Measurements from ENCODE around the gene TMIGD1. TPM values are rescaled to one million over a fixed set of nuclear protein-coding genes. Genes with fewer than 3 reads are reported as not detected.

Gene TMIGD1
- total and polyA plus RNA-seq, 10 of the 15 experiments (the other 5 are each of a cell fraction or from before 2014, with no cell fraction given): not detected

DNA sequence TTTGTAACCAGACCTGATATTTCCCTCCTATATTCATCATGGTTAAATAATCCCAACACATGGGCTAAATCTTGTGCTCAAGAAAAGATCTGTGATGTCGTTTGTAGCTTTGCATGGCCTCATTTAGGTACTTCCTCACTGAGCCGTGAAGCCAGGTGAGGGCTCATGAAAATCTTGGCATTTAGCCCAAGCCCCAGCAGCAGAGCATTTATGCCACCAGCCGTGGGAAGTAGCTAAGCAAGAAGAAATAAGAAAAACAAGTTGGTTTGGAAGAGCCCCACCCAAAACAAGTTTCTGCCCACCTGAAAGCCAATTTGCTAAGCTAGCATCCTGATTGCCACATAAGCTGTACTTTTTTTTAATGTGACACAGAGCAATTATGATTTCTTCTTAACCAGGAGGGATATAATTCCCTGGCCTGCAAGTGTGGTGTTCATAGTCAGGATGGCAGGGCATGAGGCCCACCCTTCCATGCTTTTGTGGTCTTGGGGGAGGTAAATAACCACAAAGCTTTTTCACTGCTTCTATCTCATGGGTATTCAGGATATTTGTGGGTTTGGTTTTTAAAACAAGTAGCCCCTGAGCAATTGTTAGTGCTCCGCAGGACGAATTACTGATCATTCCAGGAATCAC is 10.5 kb downstream of the TMIGD1 start:
- 1% methylated on average over 5 of the region's 5 CpGs for WGBS (ENCODE audit: insufficient coverage, insufficient replicate concordance, low lambda C conversion rate, missing lambda C conversion rate)
- in situ Hi-C loops (cut with MboI) (no loop called here), intact Hi-C loops (cut with micrococcal nuclease; ENCODE audit: unreplicated experiment) (no loop called here)
- RAD21 ChIA-PET (ENCODE audit: unreplicated experiment): interaction anchor here (0.9 to 1.4 kb wide), 10 partner anchors 12 to 218 kb away, joined by 3 to 7 read pairs (median 4); no protein-coding TSS in a partner anchor
- no peaks in the 10 kb centered on the region for H4K20me1 ChIP-seq (ENCODE audit: control insufficient read depth, insufficient read depth)
- no peak overlapping the region for H3K4me3 ChIP-seq
- no peaks in the 10 kb centered on the region; a peak in 1 of 4 replicates for H3K27me3 ChIP-seq (replicated peaks in 1 of 2; ENCODE audit: control insufficient read depth in 2 of 2, insufficient read depth in 2 of 2, low read length in 1 of 2)
- TF ChIP-seq, protein P1, sequence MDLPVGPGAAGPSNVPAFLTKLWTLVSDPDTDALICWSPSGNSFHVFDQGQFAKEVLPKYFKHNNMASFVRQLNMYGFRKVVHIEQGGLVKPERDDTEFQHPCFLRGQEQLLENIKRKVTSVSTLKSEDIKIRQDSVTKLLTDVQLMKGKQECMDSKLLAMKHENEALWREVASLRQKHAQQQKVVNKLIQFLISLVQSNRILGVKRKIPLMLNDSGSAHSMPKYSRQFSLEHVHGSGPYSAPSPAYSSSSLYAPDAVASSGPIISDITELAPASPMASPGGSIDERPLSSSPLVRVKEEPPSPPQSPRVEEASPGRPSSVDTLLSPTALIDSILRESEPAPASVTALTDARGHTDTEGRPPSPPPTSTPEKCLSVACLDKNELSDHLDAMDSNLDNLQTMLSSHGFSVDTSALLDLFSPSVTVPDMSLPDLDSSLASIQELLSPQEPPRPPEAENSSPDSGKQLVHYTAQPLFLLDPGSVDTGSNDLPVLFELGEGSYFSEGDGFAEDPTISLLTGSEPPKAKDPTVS (IDR thresholded peaks at IDR 0.05; ENCODE audit: low read depth, low read length): no peak
- TF ChIP-seq, protein P2, sequence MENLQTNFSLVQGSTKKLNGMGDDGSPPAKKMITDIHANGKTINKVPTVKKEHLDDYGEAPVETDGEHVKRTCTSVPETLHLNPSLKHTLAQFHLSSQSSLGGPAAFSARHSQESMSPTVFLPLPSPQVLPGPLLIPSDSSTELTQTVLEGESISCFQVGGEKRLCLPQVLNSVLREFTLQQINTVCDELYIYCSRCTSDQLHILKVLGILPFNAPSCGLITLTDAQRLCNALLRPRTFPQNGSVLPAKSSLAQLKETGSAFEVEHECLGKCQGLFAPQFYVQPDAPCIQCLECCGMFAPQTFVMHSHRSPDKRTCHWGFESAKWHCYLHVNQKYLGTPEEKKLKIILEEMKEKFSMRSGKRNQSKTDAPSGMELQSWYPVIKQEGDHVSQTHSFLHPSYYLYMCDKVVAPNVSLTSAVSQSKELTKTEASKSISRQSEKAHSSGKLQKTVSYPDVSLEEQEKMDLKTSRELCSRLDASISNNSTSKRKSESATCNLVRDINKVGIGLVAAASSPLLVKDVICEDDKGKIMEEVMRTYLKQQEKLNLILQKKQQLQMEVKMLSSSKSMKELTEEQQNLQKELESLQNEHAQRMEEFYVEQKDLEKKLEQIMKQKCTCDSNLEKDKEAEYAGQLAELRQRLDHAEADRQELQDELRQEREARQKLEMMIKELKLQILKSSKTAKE (IDR thresholded peaks at IDR 0.05; ENCODE audit: low read depth, poor library complexity, severe bottlenecking): no peak
- TF ChIP-seq STAT1 (conservative IDR thresholded peaks at IDR 0.05): no peak
- peak in 1 of 2 experiments; percentile 7; a peak in 1 of 4 replicates for TF ChIP-seq IKZF2 (IDR thresholded peaks at IDR 0.05)
- 0 out of 2 replicates have a peak, but pooled peaks have one; percentile 16 for TF ChIP-seq IKZF1 (conservative IDR thresholded peaks at IDR 0.05)
- TF ChIP-seq EED (IDR thresholded peaks at IDR 0.05; ENCODE audit: low read depth): 0 out of 2 replicates have a peak, but pooled peaks have one; percentile 24
- no peak for TF ChIP-seq ESRRA (IDR thresholded peaks at IDR 0.05; ENCODE audit: low read length)
- TF ChIP-seq SPI1 (IDR thresholded peaks at IDR 0.05; ENCODE audit: borderline replicate concordance, insufficient read depth, low read depth, low read length): peak; percentile 26; the same call in 1 of the 2 replicates
- no peak for TF ChIP-seq HCFC1 (IDR thresholded peaks at IDR 0.05; ENCODE audit: low read length)
- TF ChIP-seq, protein P3, sequence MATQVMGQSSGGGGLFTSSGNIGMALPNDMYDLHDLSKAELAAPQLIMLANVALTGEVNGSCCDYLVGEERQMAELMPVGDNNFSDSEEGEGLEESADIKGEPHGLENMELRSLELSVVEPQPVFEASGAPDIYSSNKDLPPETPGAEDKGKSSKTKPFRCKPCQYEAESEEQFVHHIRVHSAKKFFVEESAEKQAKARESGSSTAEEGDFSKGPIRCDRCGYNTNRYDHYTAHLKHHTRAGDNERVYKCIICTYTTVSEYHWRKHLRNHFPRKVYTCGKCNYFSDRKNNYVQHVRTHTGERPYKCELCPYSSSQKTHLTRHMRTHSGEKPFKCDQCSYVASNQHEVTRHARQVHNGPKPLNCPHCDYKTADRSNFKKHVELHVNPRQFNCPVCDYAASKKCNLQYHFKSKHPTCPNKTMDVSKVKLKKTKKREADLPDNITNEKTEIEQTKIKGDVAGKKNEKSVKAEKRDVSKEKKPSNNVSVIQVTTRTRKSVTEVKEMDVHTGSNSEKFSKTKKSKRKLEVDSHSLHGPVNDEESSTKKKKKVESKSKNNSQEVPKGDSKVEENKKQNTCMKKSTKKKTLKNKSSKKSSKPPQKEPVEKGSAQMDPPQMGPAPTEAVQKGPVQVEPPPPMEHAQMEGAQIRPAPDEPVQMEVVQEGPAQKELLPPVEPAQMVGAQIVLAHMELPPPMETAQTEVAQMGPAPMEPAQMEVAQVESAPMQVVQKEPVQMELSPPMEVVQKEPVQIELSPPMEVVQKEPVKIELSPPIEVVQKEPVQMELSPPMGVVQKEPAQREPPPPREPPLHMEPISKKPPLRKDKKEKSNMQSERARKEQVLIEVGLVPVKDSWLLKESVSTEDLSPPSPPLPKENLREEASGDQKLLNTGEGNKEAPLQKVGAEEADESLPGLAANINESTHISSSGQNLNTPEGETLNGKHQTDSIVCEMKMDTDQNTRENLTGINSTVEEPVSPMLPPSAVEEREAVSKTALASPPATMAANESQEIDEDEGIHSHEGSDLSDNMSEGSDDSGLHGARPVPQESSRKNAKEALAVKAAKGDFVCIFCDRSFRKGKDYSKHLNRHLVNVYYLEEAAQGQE (IDR thresholded peaks at IDR 0.05; ENCODE audit: low read depth, low read length): no peak
- no peak for TF ChIP-seq LARP7 (IDR thresholded peaks at IDR 0.05)
- no peak for TF ChIP-seq BMI1 (IDR thresholded peaks at IDR 0.05; ENCODE audit: borderline replicate concordance)
- TF ChIP-seq NFYA (IDR thresholded peaks at IDR 0.05; ENCODE audit: borderline replicate concordance, low read depth, low read length): no peak
- no peak for TF ChIP-seq ZBED1 (IDR thresholded peaks at IDR 0.05; ENCODE audit: borderline replicate concordance)
- TF ChIP-seq RUNX3 (IDR thresholded peaks at IDR 0.05; ENCODE audit: low read length): peak; percentile 38; the same call in 1 of the 2 replicates
- no peaks in the 10 kb centered on the region for H3K36me3 ChIP-seq (ENCODE audit: control insufficient read depth in 2 of 2, insufficient read depth in 2 of 2, low read length in 1 of 2)
- BruUV-seq (replicated peaks): no TSS peak
- no peaks in the 10 kb centered on the region for H3K9me3 ChIP-seq (replicated peaks; ENCODE audit: control insufficient read depth, insufficient read depth, low read length)
- POLR2A ChIA-PET: interaction anchor here (1.0 to 1.3 kb wide), 2 partner anchors 12 to 32 kb away, joined by 4 read pairs; partner anchors contain the start of gene BLMH
- ATAC-seq (peak; percentile 74), DNase-seq (ENCODE audit: low read depth, low spot score) (no peak), FAIRE-seq (no peak)
- H3K9ac ChIP-seq (ENCODE audit: control insufficient read depth, insufficient read depth, low read length): no peak overlapping the region
- no peaks in the 10 kb centered on the region for H3K79me2 ChIP-seq (ENCODE audit: control insufficient read depth, insufficient read depth, low read length)
- SMC1A ChIA-PET (ENCODE audit: uncharacterized antibody, unreplicated experiment): interaction anchor here (0.9 to 2.9 kb wide), 19 partner anchors 8 to 219 kb away, joined by 3 to 12 read pairs (median 5); partner anchors contain the start of genes BLMH and GOSR1
- H3K4me2 ChIP-seq (ENCODE audit: control insufficient read depth, insufficient read depth): peak overlapping the region; percentile 49
- H3K4me1 ChIP-seq (ENCODE audit: control insufficient read depth, insufficient read depth, low read length): peaks cover 17% of the 10 kb centered on the region
- CTCF ChIA-PET: interaction anchor here (0.6 to 3.5 kb wide), 10 partner anchors 9 to 219 kb away, joined by 3 to 28 read pairs (median 4); partner anchors contain the start of gene TMIGD1
- no peak overlapping the region for H2AFZ ChIP-seq (ENCODE audit: control insufficient read depth, low read depth, low read length)
- H3K27ac ChIP-seq (ENCODE audit: control insufficient read depth, insufficient read depth): no peak overlapping the region

Data from GM12878 (cell line).